ENCODE results near the gene CPHXL2. TPM values are rescaled to one million over a fixed set of nuclear protein-coding genes. Genes with fewer than 3 reads are reported as not detected.

The CPHXL2 gene
- total and polyA plus RNA-seq, 2 experiments from 2014 or later: not detected

DNA sequence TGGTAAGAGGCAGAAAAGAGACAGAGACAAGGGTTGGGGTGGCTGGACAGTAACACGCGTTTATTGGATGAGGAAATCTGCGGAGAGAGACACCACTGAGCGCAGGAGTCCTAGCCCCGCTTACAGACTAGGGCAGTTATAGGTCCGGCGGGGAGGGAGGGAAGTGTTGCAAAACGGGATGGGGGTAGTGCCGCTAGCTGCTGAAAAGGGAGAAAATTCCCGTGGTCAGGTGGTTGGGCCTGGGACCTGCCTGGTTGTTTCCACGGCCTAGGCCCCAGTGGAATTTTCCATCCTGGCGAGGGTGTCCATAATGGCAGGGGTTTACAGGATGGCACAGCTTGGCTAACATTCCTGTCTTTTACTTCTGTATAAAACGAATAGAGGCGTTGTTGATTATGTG is 5.5 kb upstream of the CPHXL2 start:
- no peaks in the 10 kb centered on the region for H3K36me3 ChIP-seq (ENCODE audit: insufficient read depth)
- DNase-seq (ENCODE audit: low spot score) (no peak), ATAC-seq (no peak)
- peaks cover 29% of the 10 kb centered on the region for H3K36me3 Mint-ChIP-seq (ENCODE audit: low read depth)
- no peak overlapping the region for H3K27ac ChIP-seq (ENCODE audit: low read depth)
- H3K4me2 ChIP-seq: no peak overlapping the region
- H2AFZ ChIP-seq: no peak overlapping the region
- H3K4me1 ChIP-seq (ENCODE audit: insufficient read depth): no peaks in the 10 kb centered on the region
- peaks cover 72% of the 10 kb centered on the region for H3K9me3 Mint-ChIP-seq
- peaks cover 7% of the 10 kb centered on the region for H3K27me3 Mint-ChIP-seq (ENCODE audit: insufficient read depth, low read depth, poor library complexity)
- H3F3A ChIP-seq (replicated peaks; ENCODE audit: low read depth): no peaks in the 10 kb centered on the region
- H3K4me3 ChIP-seq: no peak overlapping the region
- H3K79me2 ChIP-seq (replicated peaks; ENCODE audit: insufficient read depth): no peaks in the 10 kb centered on the region
- TF ChIP-seq CTCF (conservative IDR thresholded peaks at IDR 0.05; ENCODE audit: low read depth in 2 of 2): no peak
- TF ChIP-seq JUNB (IDR thresholded peaks at IDR 0.05; ENCODE audit: unreplicated experiment): no peak
- TF ChIP-seq EZH2 (IDR thresholded peaks at IDR 0.05; ENCODE audit: low read depth, unreplicated experiment): no peak
- no peak for TF ChIP-seq CREB1 (CRISPR knock-in tag; IDR thresholded peaks at IDR 0.05; ENCODE audit: low read depth)
- TF ChIP-seq, protein P1, sequence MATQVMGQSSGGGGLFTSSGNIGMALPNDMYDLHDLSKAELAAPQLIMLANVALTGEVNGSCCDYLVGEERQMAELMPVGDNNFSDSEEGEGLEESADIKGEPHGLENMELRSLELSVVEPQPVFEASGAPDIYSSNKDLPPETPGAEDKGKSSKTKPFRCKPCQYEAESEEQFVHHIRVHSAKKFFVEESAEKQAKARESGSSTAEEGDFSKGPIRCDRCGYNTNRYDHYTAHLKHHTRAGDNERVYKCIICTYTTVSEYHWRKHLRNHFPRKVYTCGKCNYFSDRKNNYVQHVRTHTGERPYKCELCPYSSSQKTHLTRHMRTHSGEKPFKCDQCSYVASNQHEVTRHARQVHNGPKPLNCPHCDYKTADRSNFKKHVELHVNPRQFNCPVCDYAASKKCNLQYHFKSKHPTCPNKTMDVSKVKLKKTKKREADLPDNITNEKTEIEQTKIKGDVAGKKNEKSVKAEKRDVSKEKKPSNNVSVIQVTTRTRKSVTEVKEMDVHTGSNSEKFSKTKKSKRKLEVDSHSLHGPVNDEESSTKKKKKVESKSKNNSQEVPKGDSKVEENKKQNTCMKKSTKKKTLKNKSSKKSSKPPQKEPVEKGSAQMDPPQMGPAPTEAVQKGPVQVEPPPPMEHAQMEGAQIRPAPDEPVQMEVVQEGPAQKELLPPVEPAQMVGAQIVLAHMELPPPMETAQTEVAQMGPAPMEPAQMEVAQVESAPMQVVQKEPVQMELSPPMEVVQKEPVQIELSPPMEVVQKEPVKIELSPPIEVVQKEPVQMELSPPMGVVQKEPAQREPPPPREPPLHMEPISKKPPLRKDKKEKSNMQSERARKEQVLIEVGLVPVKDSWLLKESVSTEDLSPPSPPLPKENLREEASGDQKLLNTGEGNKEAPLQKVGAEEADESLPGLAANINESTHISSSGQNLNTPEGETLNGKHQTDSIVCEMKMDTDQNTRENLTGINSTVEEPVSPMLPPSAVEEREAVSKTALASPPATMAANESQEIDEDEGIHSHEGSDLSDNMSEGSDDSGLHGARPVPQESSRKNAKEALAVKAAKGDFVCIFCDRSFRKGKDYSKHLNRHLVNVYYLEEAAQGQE (IDR thresholded peaks at IDR 0.05; ENCODE audit: unreplicated experiment): no peak
- no peak for TF ChIP-seq ZNF114 (CRISPR knock-in tag; IDR thresholded peaks at IDR 0.05)
- no peak for TF ChIP-seq NANOG (IDR thresholded peaks at IDR 0.05; ENCODE audit: borderline replicate concordance)
- no peak for TF ChIP-seq ZNF331 (CRISPR knock-in tag; IDR thresholded peaks at IDR 0.05; ENCODE audit: low read depth)
- TF ChIP-seq, protein P2, sequence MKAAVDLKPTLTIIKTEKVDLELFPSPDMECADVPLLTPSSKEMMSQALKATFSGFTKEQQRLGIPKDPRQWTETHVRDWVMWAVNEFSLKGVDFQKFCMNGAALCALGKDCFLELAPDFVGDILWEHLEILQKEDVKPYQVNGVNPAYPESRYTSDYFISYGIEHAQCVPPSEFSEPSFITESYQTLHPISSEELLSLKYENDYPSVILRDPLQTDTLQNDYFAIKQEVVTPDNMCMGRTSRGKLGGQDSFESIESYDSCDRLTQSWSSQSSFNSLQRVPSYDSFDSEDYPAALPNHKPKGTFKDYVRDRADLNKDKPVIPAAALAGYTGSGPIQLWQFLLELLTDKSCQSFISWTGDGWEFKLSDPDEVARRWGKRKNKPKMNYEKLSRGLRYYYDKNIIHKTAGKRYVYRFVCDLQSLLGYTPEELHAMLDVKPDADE (IDR thresholded peaks at IDR 0.05): no peak
- no peak for TF ChIP-seq ZNF462 (CRISPR knock-in tag; IDR thresholded peaks at IDR 0.05)
- no peak for TF ChIP-seq STAT1 (IDR thresholded peaks at IDR 0.05; ENCODE audit: unreplicated experiment)
- TF ChIP-seq POLR2AphosphoS5 (IDR thresholded peaks at IDR 0.05; ENCODE audit: low read depth): no peak
- TF ChIP-seq EZH2phosphoT487 (IDR thresholded peaks at IDR 0.05; ENCODE audit: unreplicated experiment): no peak
- H3K27me3 ChIP-seq (ENCODE audit: insufficient read depth): no peaks in the 10 kb centered on the region
- H4K20me1 ChIP-seq (replicated peaks; ENCODE audit: insufficient read depth): no peaks in the 10 kb centered on the region
- H3K4me3 Mint-ChIP-seq: no peak overlapping the region
- H3K4me1 Mint-ChIP-seq: no peaks in the 10 kb centered on the region
- H3K27ac Mint-ChIP-seq: no peak overlapping the region
- H3K9me2 ChIP-seq (ENCODE audit: insufficient read depth): 0 out of 2 replicates have a peak, but pooled peaks cover 3% of the 10 kb centered on the region

Data from GM23338 (cell line).